Adipocyte (in vitro differentiated cells): ENCODE results near the gene COBL.

Experiments
- DNase-seq: peaks from one replicate; pipeline ENCODE4 v3.0.0-alpha.2; 2015; ENCODE audit warnings: low read depth
- H3K27me3 ChIP-seq: replicated peaks from 2 replicates; pipeline ENCODE4 v1.7.0; 2013; ENCODE audit warnings: mild to moderate bottlenecking, low read length, moderate library complexity; ENCODE audit not compliant: control insufficient read depth, insufficient read depth
- H3K36me3 ChIP-seq: 2 replicates; pipeline ENCODE4 v1.7.0; 2013; ENCODE audit warnings: low read length, mild to moderate bottlenecking, moderate library complexity; ENCODE audit not compliant: control insufficient read depth, insufficient read depth, severe bottlenecking
- H3K4me1 ChIP-seq: 2 replicates; pipeline ENCODE4 v1.7.0; 2013; ENCODE audit warnings: mild to moderate bottlenecking, low read length, moderate library complexity; ENCODE audit not compliant: control insufficient read depth, insufficient read depth
- H3K4me3 ChIP-seq: 2 replicates; pipeline ENCODE4 v1.7.0; 2013; ENCODE audit warnings: mild to moderate bottlenecking, low read length, moderate library complexity
- H3K9ac ChIP-seq: 2 replicates; pipeline ENCODE4 v1.7.0; 2013; ENCODE audit warnings: mild to moderate bottlenecking, low read length, moderate library complexity
- H3K9me3 ChIP-seq: 2 replicates; pipeline ENCODE4 v1.7.0; 2013; ENCODE audit warnings: mild to moderate bottlenecking, low read length, moderate library complexity; ENCODE audit not compliant: control insufficient read depth

Gene COBL

DNA sequence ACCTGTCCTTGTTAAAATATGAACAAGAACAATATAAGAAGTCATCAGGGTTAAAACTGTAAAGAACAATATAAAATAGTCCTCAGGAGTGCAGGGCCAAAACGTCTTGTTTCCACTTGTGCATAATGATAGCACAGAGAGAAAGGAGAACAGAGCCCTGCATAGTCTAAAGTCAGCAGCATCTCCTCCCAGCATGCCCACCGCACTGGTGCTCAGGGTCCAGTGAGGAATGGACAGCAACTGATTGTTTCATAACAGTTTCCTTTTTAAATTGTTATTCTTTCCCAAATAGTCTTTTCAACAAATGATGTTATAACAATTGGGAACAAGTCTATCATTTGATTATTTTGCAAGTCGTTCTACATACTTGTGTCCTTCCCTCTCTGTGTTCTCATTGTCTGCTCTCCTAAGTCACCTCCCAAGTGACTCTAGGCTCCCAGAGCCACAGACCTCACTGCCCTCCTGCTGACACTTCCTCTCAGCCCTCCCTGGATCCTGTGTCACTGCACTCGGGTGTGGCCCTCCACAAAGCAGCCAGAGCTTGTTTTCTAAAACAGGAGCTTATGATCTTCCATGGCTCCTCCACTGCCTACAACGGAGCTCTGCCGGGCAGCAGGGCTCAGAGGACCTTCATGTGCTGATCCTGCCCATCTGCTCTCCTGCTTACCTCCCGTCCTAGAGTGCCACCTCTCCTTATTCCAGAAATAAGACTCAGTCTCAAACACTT is 27.6 kb downstream of the COBL start:
- H3K36me3 ChIP-seq: no peaks in the 10 kb centered on the region
- no peaks in the 10 kb centered on the region for H3K4me1 ChIP-seq
- H3K9me3 ChIP-seq: peaks cover 2% of the 10 kb centered on the region
- no peak overlapping the region for H3K9ac ChIP-seq
- H3K4me3 ChIP-seq: no peak overlapping the region
- no peak for DNase-seq
- H3K27me3 ChIP-seq: peaks cover 11% of the 10 kb centered on the region

DNA sequence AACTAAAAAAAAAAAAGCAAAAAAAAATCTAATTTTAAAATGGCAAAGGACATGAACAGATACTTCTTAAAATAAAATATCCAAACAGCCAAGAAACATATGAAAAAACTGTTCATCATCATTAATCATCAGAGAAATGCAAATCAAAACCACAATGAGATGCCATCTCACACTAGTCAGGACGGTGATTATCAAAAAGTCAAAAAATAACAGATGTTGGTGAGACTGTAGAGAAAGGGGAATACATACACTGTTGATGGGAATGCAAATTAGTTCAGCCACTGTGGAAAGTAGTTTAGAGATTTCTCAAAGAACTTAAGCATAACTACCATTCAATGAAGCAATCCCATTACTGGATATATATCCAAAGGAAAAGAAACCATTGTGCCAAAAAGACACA is 30.2 kb downstream of the COBL start:
- Histone ChIP-seq H3K4me1 (no peaks in the 10 kb centered on the region), H3K4me3 (no peak overlapping the region), H3K9ac (no peak overlapping the region), H3K36me3 (no peaks in the 10 kb centered on the region), H3K27me3 (peaks cover 11% of the 10 kb centered on the region), H3K9me3 (peaks cover 4% of the 10 kb centered on the region)
- DNase-seq: no peak

DNA sequence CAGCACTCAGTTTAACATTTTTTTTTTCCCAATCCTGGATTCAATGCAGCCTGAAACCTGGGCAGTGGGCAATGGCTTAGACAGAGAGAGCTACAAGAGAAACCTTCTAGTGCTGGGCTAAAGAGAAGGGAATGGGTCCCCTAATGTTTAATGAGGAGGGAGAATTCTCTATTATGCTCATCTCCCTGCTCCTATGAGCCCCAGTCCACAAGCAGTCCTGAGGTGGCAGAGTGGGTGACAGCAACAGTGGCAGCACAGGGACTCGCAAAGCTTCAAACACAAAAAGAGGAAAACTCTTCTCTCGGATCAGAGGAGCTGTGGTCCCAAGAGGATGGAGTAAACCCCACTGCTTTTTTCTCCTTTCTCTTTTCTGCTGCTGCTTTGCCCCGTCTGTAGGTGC is 36.5 kb downstream of the COBL start:
- peaks cover 2% of the 10 kb centered on the region for H3K9me3 ChIP-seq
- no peak for DNase-seq
- H3K36me3 ChIP-seq: no peaks in the 10 kb centered on the region
- H3K4me3 ChIP-seq: no peak overlapping the region
- H3K9ac ChIP-seq: no peak overlapping the region
- H3K27me3 ChIP-seq: peaks cover 28% of the 10 kb centered on the region
- H3K4me1 ChIP-seq: no peaks in the 10 kb centered on the region

DNA sequence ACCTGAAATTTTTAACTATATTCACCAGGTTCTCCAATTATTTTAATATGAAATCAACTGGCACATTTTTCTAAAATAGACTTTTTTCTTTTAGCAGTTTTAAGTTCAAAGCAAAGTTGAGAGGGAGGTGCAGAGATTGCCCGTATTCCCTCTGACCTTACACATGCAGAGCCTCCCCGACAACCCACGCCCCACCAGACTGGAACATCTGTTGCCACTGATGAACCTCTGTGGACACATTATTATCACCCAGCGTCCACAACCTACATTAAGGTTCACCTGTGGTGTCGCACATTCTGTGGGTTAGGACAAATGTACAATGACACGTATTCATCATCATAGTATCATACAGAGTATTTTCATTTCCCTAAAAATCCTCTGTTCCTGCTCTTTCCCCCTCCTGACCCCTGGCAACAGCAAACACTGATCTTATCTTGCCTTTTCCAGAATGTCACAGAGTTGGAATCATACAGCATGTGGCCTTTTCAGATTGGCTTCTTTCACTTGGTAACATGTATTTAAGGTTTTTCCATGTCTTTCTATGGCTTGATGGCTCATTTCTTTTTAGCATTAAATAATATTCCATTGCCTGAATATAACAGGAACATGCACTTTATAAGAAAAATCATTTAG is 37.1 kb downstream of the COBL start:
- H3K4me1 ChIP-seq: no peaks in the 10 kb centered on the region
- no peak for DNase-seq
- H3K9me3 ChIP-seq: peaks cover 2% of the 10 kb centered on the region
- no peak overlapping the region for H3K9ac ChIP-seq
- H3K36me3 ChIP-seq: no peaks in the 10 kb centered on the region
- H3K27me3 ChIP-seq: peaks cover 28% of the 10 kb centered on the region
- H3K4me3 ChIP-seq: no peak overlapping the region

GRCh38 chr7:51278797-51279196 is 37.8 kb downstream of the COBL start:
- no peak overlapping the region for H3K9ac ChIP-seq
- H3K27me3 ChIP-seq: peaks cover 28% of the 10 kb centered on the region
- no peaks in the 10 kb centered on the region for H3K36me3 ChIP-seq
- H3K4me1 ChIP-seq: no peaks in the 10 kb centered on the region
- H3K9me3 ChIP-seq: peaks cover 2% of the 10 kb centered on the region
- H3K4me3 ChIP-seq: no peak overlapping the region
- DNase-seq: no peak

GRCh38 chr7:51276967-51277366 is 39.6 kb downstream of the COBL start:
- no peak overlapping the region for H3K4me3 ChIP-seq
- no peaks in the 10 kb centered on the region for H3K4me1 ChIP-seq
- H3K36me3 ChIP-seq: no peaks in the 10 kb centered on the region
- H3K9ac ChIP-seq: no peak overlapping the region
- peaks cover 33% of the 10 kb centered on the region for H3K27me3 ChIP-seq
- DNase-seq: no peak
- no peaks in the 10 kb centered on the region for H3K9me3 ChIP-seq

DNA sequence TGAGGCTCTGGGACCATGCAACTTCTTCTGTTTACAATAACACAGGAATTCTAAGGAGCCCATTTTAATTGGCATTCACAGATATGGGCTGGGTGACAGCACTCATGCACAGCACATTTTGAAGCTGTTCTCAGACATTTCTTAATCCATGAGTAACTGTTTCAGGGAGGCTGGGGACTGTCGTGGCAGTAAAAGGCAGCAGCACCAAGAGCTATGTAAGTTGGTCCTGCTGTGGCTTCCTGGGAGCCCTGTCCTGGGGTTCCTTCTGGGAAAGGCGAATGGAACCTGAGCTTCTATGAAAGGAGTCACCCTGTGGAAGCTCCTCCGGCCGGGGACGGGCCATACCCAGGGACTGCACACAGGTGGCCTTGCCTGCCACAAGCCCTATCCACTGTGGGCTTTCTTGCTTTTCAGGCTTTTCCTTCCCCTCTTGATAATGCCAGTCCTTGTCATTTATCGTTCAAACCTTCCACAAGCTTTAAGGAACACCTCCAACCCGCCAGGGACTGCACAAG is 40.5 kb downstream of the COBL start:
- H3K27me3 ChIP-seq: peaks cover 35% of the 10 kb centered on the region
- H3K36me3 ChIP-seq: no peaks in the 10 kb centered on the region
- no peaks in the 10 kb centered on the region for H3K9me3 ChIP-seq
- no peak for DNase-seq
- no peaks in the 10 kb centered on the region for H3K4me1 ChIP-seq
- H3K9ac ChIP-seq: no peak overlapping the region
- no peak overlapping the region for H3K4me3 ChIP-seq

DNA sequence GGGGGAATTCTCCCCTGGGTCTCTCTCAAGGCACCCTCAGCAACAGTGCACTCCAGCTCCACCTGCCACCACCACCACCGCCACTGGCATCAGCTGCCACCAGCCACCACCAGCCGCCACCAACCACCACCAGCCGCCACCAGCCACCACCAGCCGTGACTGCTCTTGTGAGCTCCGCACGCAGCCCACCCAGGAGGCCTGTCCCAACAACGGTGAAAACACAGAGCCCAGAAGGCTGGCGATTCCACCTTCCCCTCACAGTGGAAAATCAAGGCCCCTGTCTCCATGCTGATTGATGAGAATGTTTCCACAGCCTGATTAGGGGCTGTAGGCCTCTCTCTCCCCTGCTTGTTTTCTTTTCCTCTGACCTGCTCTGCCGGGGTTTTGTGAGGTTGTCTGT is 41.1 kb downstream of the COBL start:
- Histone ChIP-seq H3K9me3 (no peaks in the 10 kb centered on the region), H3K4me1 (no peaks in the 10 kb centered on the region), H3K4me3 (no peak overlapping the region), H3K9ac (no peak overlapping the region), H3K27me3 (peaks cover 33% of the 10 kb centered on the region), H3K36me3 (no peaks in the 10 kb centered on the region)
- DNase-seq: no peak

GRCh38 chr7:51274955-51275354 is 41.7 kb downstream of the COBL start:
- DNase-seq: no peak
- H3K4me1 ChIP-seq: no peaks in the 10 kb centered on the region
- H3K9me3 ChIP-seq: no peaks in the 10 kb centered on the region
- H3K27me3 ChIP-seq: peaks cover 32% of the 10 kb centered on the region
- H3K9ac ChIP-seq: no peak overlapping the region
- no peak overlapping the region for H3K4me3 ChIP-seq
- H3K36me3 ChIP-seq: no peaks in the 10 kb centered on the region

DNA sequence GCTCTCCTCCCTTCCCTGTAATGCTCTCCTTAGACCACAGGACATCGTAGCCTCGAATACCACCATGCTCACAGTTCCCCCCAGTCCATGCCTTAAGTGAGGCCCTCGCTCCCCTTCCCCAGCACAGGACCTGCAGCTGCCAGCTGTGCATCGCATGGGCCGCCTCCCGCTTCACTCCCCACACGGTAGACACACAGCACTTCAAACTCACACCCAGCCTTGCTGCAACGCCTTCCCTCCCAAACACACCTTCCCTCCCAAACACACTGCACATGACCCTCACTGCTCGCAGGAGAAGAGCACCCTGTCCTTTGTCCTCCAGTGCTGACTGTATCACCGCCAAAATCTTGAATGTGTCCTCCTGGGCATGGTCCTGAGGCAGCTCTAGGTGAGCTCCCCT is 42.6 kb downstream of the COBL start:
- Histone ChIP-seq H3K9me3 (no peaks in the 10 kb centered on the region), H3K9ac (no peak overlapping the region), H3K4me3 (no peak overlapping the region), H3K27me3 (peaks cover 25% of the 10 kb centered on the region), H3K36me3 (no peaks in the 10 kb centered on the region), H3K4me1 (no peaks in the 10 kb centered on the region)
- DNase-seq: no peak

DNA sequence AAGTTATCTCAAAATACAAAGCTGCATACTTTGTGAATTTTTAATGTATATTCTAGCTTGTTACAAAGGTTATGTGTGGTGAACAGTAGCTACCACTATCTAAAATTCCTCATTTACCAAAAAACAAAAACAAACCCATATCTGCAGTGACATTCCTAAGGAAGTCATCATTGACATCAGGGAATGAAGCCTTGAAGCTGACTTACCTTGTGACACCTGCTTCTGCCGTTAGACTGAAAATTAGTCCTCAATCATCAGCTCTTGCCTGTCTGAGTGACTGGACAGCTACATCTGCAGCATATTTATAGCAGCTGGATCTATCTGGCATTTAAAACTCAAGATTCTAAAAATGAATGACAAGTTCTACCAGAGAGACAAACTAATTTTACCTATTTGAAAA is 43.2 kb downstream of the COBL start:
- no peak overlapping the region for H3K4me3 ChIP-seq
- no peaks in the 10 kb centered on the region for H3K4me1 ChIP-seq
- no peaks in the 10 kb centered on the region for H3K9me3 ChIP-seq
- H3K36me3 ChIP-seq: no peaks in the 10 kb centered on the region
- H3K27me3 ChIP-seq: peaks cover 23% of the 10 kb centered on the region
- DNase-seq: no peak
- H3K9ac ChIP-seq: no peak overlapping the region
